ENCODE results near the gene PTP4A2. TPM values are rescaled to one million over a fixed set of nuclear protein-coding genes. Genes with fewer than 3 reads are reported as not detected.

PTP4A2 gene
- total RNA-seq, 1 donor from 2014 or later = 271 TPM

GRCh38 chr1:31862071-31862470 lies 76.1 kb downstream of the PTP4A2 start:
- FAIRE-seq = no peak
- Mint-ChIP-seq H3K36me3 (ENCODE audit: low read depth, unreplicated experiment) (peaks cover 2% of the 10 kb centered on the region), H3K4me1 (ENCODE audit: low read depth, unreplicated experiment) (no peaks in the 10 kb centered on the region), H3K27ac (ENCODE audit: unreplicated experiment) (no peak overlapping the region), H3K9me3 (ENCODE audit: unreplicated experiment) (peaks cover 6% of the 10 kb centered on the region), H3K27me3 (ENCODE audit: low read depth, unreplicated experiment) (no peaks in the 10 kb centered on the region), H3K4me3 (ENCODE audit: unreplicated experiment) (no peak overlapping the region)
- no peaks in the 10 kb centered on the region for H3K79me2 ChIP-seq (ENCODE audit: insufficient read depth, low read length)
- H3K9me3 ChIP-seq (ENCODE audit: insufficient read depth, low read depth, low read length) = no peaks in the 10 kb centered on the region
- TF ChIP-seq EZH2 (IDR thresholded peaks at IDR 0.05; ENCODE audit: insufficient read depth, low read length) = no peak
- no peak for TF ChIP-seq CTCF (IDR thresholded peaks at IDR 0.05; ENCODE audit: insufficient read depth, low read depth, low read length)
- no peak overlapping the region for H3K4me3 ChIP-seq (ENCODE audit: insufficient read depth, low read depth, low read length)
- no peaks in the 10 kb centered on the region for H3K27me3 ChIP-seq (ENCODE audit: insufficient read depth, low read length)
- no peak overlapping the region for H3K9ac ChIP-seq (ENCODE audit: low read length)
- no peak overlapping the region for H2AFZ ChIP-seq (ENCODE audit: low read depth, low read length)
- H3K4me2 ChIP-seq (ENCODE audit: low read length) = no peak overlapping the region
- no peaks in the 10 kb centered on the region for H3K4me1 ChIP-seq (ENCODE audit: insufficient read depth, low read length)
- H3K36me3 ChIP-seq (ENCODE audit: insufficient read depth, low read length) = no peaks in the 10 kb centered on the region
- no peak for DNase-seq (ENCODE audit: low read depth)
- H3K27ac ChIP-seq (ENCODE audit: low read depth, low read length) = no peak overlapping the region
- no peaks in the 10 kb centered on the region for H4K20me1 ChIP-seq (ENCODE audit: insufficient read depth, low read length)

- no peak for TF ChIP-seq CTCF (IDR thresholded peaks at IDR 0.05; ENCODE audit: insufficient read depth, low read depth, low read length)
- Mint-ChIP-seq H3K9me3 (ENCODE audit: unreplicated experiment) (peaks cover 6% of the 10 kb centered on the region), H3K36me3 (ENCODE audit: low read depth, unreplicated experiment) (peaks cover 2% of the 10 kb centered on the region), H3K4me3 (ENCODE audit: unreplicated experiment) (no peak overlapping the region), H3K27me3 (ENCODE audit: low read depth, unreplicated experiment) (no peaks in the 10 kb centered on the region), H3K27ac (ENCODE audit: unreplicated experiment) (no peak overlapping the region), H3K4me1 (ENCODE audit: low read depth, unreplicated experiment) (no peaks in the 10 kb centered on the region)
- no peak overlapping the region for H3K4me3 ChIP-seq (ENCODE audit: insufficient read depth, low read depth, low read length)
- no peaks in the 10 kb centered on the region for H3K36me3 ChIP-seq (ENCODE audit: insufficient read depth, low read length)
- H3K9ac ChIP-seq (ENCODE audit: low read length) = no peak overlapping the region
- no peaks in the 10 kb centered on the region for H3K27me3 ChIP-seq (ENCODE audit: insufficient read depth, low read length)
- H2AFZ ChIP-seq (ENCODE audit: low read depth, low read length) = no peak overlapping the region
- H3K9me3 ChIP-seq (ENCODE audit: insufficient read depth, low read depth, low read length) = no peaks in the 10 kb centered on the region
- H3K4me1 ChIP-seq (ENCODE audit: insufficient read depth, low read length) = no peaks in the 10 kb centered on the region
- no peaks in the 10 kb centered on the region for H4K20me1 ChIP-seq (ENCODE audit: insufficient read depth, low read length)
- FAIRE-seq = no peak
- no peak overlapping the region for H3K27ac ChIP-seq (ENCODE audit: low read depth, low read length)
- H3K4me2 ChIP-seq (ENCODE audit: low read length) = no peak overlapping the region
- DNase-seq (ENCODE audit: low read depth) = no peak
- H3K79me2 ChIP-seq (ENCODE audit: insufficient read depth, low read length) = no peaks in the 10 kb centered on the region
Measured at GRCh38 chr1:31861346-31861745, 76.8 kb downstream of the PTP4A2 start.

GRCh38 chr1:31860581-31860980 lies 77.6 kb downstream of the PTP4A2 start:
- Histone ChIP-seq H3K4me3 (ENCODE audit: insufficient read depth, low read depth, low read length) (no peak overlapping the region), H3K9me3 (ENCODE audit: insufficient read depth, low read depth, low read length) (no peaks in the 10 kb centered on the region), H2AFZ (ENCODE audit: low read depth, low read length) (no peak overlapping the region), H3K36me3 (ENCODE audit: insufficient read depth, low read length) (no peaks in the 10 kb centered on the region), H4K20me1 (ENCODE audit: insufficient read depth, low read length) (no peaks in the 10 kb centered on the region), H3K79me2 (ENCODE audit: insufficient read depth, low read length) (no peaks in the 10 kb centered on the region), H3K27ac (ENCODE audit: low read depth, low read length) (no peak overlapping the region), H3K9ac (ENCODE audit: low read length) (no peak overlapping the region), H3K4me1 (ENCODE audit: insufficient read depth, low read length) (no peaks in the 10 kb centered on the region), H3K4me2 (ENCODE audit: low read length) (no peak overlapping the region), H3K27me3 (ENCODE audit: insufficient read depth, low read length) (no peaks in the 10 kb centered on the region)
- H3K4me3 Mint-ChIP-seq (ENCODE audit: unreplicated experiment) = no peak overlapping the region
- H3K36me3 Mint-ChIP-seq (ENCODE audit: low read depth, unreplicated experiment) = peaks cover 2% of the 10 kb centered on the region
- peaks cover 6% of the 10 kb centered on the region for H3K9me3 Mint-ChIP-seq (ENCODE audit: unreplicated experiment)
- no peak overlapping the region for H3K27ac Mint-ChIP-seq (ENCODE audit: unreplicated experiment)
- H3K4me1 Mint-ChIP-seq (ENCODE audit: low read depth, unreplicated experiment) = no peaks in the 10 kb centered on the region
- DNase-seq (ENCODE audit: low read depth) = no peak
- H3K27me3 Mint-ChIP-seq (ENCODE audit: low read depth, unreplicated experiment) = no peaks in the 10 kb centered on the region
- TF ChIP-seq CTCF (IDR thresholded peaks at IDR 0.05; ENCODE audit: insufficient read depth, low read depth, low read length) (no peak), EZH2 (IDR thresholded peaks at IDR 0.05; ENCODE audit: insufficient read depth, low read length) (no peak)
- FAIRE-seq = no peak
